ENCODE data around the gene NBAS. TPM values are rescaled to one million over a fixed set of nuclear protein-coding genes. Genes with fewer than 3 reads are reported as not detected.

Gene NBAS
- total and polyA plus RNA-seq, 9 donors: 25.8 to 48.9 (median 43.4) TPM

GRCh38 chr2:15460112-15460620 is 101.0 kb downstream of the NBAS start:
- intact Hi-C loops (cut with DNase I): no loop called here
- no peaks in the 10 kb centered on the region for H3K36me3 ChIP-seq
- WGBS, 3 donors: 89 to 100% (median 95%) methylated on average over 1 of the region's 1 CpG

GRCh38 chr2:15458277-15458676 is 102.9 kb downstream of the NBAS start:
- no peak overlapping the region for H3K4me3 ChIP-seq
- no peak for TF ChIP-seq POLR2A (IDR thresholded peaks at IDR 0.05)
- TF ChIP-seq EP300 (IDR thresholded peaks at IDR 0.05): no peak
- no peak for TF ChIP-seq CTCF (IDR thresholded peaks at IDR 0.05)
- no peaks in the 10 kb centered on the region for H3K27me3 ChIP-seq
- 94 to 100% (median 98%) methylated on average over 2 of the region's 2 CpGs for WGBS, 3 donors
- no peaks in the 10 kb centered on the region for H3K36me3 ChIP-seq
- H3K9me3 ChIP-seq: no peaks in the 10 kb centered on the region
- intact Hi-C loops (cut with DNase I): loop anchor here in 1 of 4 donors (5.0 kb wide), 1 partner anchor 536 kb away; no protein-coding TSS in a partner anchor
- H3K4me1 ChIP-seq (ENCODE audit: insufficient read depth): no peaks in the 10 kb centered on the region
- H3K27ac ChIP-seq: no peak overlapping the region
- no peak for DNase-seq

More at GRCh38 chr2:15460112-15460620, 101.0 kb downstream of the NBAS start:
- H3K4me3 ChIP-seq: no peak overlapping the region
- no peaks in the 10 kb centered on the region for H3K4me1 ChIP-seq (ENCODE audit: insufficient read depth)
- DNase-seq: no peak
- no peak for TF ChIP-seq EP300 (IDR thresholded peaks at IDR 0.05)
- TF ChIP-seq CTCF (IDR thresholded peaks at IDR 0.05): no peak
- TF ChIP-seq POLR2A (IDR thresholded peaks at IDR 0.05): no peak
- no peaks in the 10 kb centered on the region for H3K9me3 ChIP-seq
- no peaks in the 10 kb centered on the region for H3K27me3 ChIP-seq
- H3K27ac ChIP-seq: no peak overlapping the region

GRCh38 chr2:15457868-15458267 is 103.3 kb downstream of the NBAS start:
- intact Hi-C loops (cut with DNase I): loop anchor here in 1 of 4 donors (5.0 kb wide), 1 partner anchor 536 kb away; no protein-coding TSS in a partner anchor
- no peak for DNase-seq
- Histone ChIP-seq H3K4me3 (no peak overlapping the region), H3K36me3 (no peaks in the 10 kb centered on the region), H3K27ac (no peak overlapping the region), H3K4me1 (ENCODE audit: insufficient read depth) (no peaks in the 10 kb centered on the region), H3K9me3 (no peaks in the 10 kb centered on the region), H3K27me3 (no peaks in the 10 kb centered on the region)
- WGBS, 3 donors: 84 to 87% (median 86%) methylated on average over 5 of the region's 5 CpGs
- TF ChIP-seq POLR2A (IDR thresholded peaks at IDR 0.05): no peak
- no peak for TF ChIP-seq CTCF (IDR thresholded peaks at IDR 0.05)
- TF ChIP-seq EP300 (IDR thresholded peaks at IDR 0.05): no peak

GRCh38 chr2:15456352-15456751 is 104.8 kb downstream of the NBAS start:
- WGBS, 3 donors: 30 to 50% (median 36%) methylated on average over 3 of the region's 3 CpGs
- Histone ChIP-seq H3K27ac (no peak overlapping the region), H3K9me3 (no peaks in the 10 kb centered on the region), H3K4me3 (no peak overlapping the region), H3K36me3 (no peaks in the 10 kb centered on the region), H3K27me3 (no peaks in the 10 kb centered on the region), H3K4me1 (ENCODE audit: insufficient read depth) (no peaks in the 10 kb centered on the region)
- no peak for DNase-seq
- TF ChIP-seq CTCF (IDR thresholded peaks at IDR 0.05): no peak
- TF ChIP-seq POLR2A (IDR thresholded peaks at IDR 0.05): no peak
- TF ChIP-seq EP300 (IDR thresholded peaks at IDR 0.05): no peak
- intact Hi-C loops (cut with DNase I): loop anchor here in 1 of 4 donors (5.0 kb wide), 1 partner anchor 534 kb away; no protein-coding TSS in a partner anchor

Data from ovary (tissue), 9 donors.